Measurements from ENCODE around the gene MED25.
"Not testable (repeated sequence)": the region's sequence is repeated elsewhere in the genome, so short reads cannot be mapped to it uniquely, and the experiment has no call there.

Gene MED25

GRCh38 chr19:49816590-49816989, 1.5 kb upstream of the MED25 start:
- no peak for DNase-seq (ENCODE audit: low read depth in 2 of 2)

- no peak for DNase-seq (ENCODE audit: low read depth in 2 of 2)
Measured at GRCh38 chr19:49818649-49819370, 721 bp downstream of the MED25 start.

DNA sequence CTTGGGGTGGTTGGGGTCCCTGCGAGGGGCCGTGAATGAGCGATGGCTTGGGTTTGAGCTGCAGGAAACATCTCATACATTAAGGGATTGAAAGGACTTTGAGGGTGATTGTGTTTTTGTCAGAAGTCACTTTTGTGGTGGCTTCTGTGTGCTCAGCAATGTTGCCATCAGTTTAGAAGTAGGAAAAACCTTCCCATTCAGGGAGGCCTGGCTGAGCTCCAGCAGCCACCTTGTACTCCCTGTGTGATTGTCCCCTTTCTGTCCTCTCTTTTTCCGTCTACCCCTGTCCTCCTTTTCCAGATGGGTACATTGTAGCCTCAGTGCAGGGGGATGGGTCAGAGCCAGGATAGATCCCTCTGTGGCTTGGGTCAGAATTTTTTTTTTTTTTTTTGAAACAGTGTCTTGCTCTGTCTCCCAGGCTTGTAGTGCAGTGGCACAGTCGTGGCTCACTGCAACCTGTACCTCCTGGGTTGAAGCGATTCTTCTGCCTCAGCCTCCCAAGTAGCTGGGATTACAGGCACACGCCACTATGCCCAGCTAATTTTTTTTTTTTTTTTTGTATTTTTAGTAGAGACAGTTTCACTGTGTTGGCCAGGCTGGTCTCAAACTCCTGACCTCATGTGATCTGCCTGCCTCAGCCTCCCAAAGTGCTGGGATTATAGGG, 1.5 kb downstream of the MED25 start:
- DNase-seq (ENCODE audit: low read depth in 2 of 2), result not testable (repeated sequence)

DNA sequence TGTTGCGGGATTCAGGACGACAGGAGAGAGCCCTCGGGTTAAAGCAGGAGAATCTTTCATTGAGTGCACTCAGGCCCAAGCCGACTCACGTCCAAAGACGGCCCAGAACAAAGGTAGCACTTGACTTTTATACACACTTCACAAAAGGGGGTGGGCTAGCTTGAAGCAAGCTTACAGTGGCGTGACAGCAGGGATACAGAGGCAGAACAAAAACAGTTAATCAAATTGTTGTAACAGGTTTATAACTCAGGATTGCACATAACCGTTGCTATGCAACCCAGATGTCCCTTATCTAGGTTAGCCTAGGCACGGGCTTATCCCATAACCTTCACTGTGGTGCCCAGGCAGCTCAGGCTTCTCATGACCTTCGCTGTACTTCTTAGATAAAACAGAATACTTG, 2.0 kb downstream of the MED25 start:
- no peak for DNase-seq (ENCODE audit: low read depth in 2 of 2)

- no peak for DNase-seq (ENCODE audit: low read depth in 2 of 2)
Measured at GRCh38 chr19:49823472-49823871, 5.4 kb downstream of the MED25 start.

DNA sequence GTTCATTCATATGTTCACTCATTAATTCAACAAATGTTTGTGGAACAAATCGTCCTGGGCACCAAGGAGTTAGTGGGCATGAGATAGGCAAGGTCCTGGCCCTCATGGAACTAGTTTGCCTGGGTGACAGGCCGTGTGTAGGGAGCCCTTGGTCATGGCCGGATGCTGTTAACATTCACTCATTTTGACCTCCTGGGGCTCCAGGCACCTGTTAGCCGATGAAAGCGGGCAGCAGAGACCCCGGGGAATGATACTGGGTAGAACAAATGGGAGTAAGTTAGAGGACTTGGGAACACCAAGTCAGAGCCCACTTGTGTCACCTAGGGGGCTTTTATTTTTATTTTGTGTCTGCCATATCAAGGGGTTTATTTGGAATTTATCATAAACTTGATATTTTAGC, 6.6 kb downstream of the MED25 start:
- no peak for DNase-seq (ENCODE audit: low read depth in 2 of 2)

DNA sequence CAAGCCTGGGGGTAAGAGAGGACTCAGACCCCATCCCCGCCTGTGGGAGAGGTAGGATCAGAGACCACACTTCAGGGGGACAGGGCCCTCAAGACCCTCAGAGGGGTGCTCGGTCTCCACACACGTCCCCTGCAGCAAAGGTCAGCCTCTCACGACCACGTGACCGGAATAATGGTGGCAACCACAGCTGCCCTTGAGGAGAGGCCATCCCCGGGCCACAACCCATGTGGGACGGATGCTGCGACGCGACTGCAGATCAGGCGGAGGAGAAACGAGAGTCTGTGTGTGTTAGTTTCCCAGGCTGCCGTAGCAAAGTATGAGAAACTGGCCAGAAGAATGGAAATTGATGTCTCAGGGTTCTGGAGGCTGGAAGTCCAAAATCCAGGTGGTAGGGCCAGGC, 8.9 kb downstream of the MED25 start:
- no peak for DNase-seq (ENCODE audit: low read depth in 2 of 2)

DNA sequence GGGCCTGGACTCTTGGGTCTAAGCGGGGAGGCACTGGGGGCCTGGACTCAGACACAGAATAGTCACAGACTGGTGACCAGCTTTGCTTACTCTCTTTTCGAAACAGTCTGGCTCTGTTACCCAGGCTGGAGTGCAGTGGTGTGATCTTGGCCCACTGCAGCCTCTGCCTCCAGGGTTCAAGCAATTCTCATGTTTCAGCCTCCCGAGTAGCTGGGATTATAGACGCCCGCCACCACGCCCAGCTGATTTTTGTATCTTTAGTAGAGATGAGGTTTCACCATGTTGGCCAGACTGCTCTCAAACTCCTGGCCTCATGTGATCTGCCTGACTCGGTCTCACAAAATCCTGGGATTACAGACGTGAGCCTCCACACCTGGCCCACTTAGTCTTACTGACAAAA, 11.1 kb downstream of the MED25 start:
- no peak for DNase-seq (ENCODE audit: low read depth in 2 of 2)

DNA sequence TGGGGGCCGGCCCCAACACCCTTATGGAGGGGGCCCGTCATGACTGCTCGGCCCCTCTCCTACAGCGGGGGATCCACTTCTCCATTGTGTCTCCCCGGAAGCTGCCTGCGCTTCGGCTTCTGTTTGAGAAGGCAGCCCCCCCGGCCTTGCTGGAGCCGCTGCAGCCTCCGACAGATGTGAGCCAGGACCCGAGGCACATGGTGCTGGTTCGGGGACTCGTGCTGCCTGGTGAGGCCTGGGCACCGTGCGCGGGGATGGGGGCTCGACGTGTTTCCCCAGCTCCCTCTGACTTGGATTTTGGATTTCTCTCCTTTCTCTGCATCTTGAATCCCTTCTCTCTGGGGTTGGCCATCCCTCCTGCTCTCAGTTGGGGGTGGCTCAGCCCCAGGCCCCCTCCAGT, 11.6 kb downstream of the MED25 start:
- no peak for DNase-seq (ENCODE audit: low read depth in 2 of 2)

DNA sequence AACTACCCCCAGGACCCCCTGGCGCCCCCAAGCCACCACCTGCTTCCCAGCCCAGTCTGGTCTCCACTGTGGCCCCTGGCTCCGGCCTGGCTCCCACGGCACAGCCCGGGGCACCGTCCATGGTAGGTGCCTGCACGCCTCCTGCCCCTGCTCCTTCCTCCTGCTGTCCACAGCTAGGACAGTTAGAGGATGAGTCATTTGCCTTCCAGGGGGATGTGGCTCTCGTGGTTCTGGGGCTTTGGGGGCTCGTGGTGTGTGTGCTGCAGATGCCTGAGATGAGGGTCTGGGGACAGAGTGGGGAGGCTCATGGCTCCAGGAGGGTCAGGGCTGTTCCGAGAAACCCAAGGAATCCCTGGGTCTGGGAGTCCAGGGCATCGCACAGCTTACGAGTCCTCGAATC, 12.7 kb downstream of the MED25 start:
- DNase-seq (ENCODE audit: low read depth in 2 of 2), result no peak

GRCh38 chr19:49831592-49831991, 13.5 kb downstream of the MED25 start:
- no peak for DNase-seq (ENCODE audit: low read depth in 2 of 2)

GRCh38 chr19:49832556-49832955, 14.5 kb downstream of the MED25 start:
- no peak for DNase-seq (ENCODE audit: low read depth in 2 of 2)

DNA sequence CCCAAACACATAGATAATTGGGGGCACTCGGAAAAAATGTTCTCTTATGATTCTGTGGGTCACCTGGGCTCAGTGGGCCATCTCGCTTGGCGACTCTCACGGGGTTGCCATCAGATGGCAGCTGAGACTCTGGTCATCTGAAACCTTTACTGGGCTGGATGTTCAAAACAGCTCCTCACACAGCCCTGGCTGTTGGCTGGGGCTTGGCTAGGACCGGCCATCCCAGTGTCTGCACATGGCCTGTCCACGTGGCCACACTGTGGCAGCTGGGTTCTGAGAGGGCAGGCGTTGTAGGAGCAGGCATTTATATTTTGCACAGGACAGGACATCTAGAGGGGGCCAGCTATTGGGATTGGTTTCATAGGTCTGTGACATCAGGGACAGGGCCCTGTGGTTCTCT, 15.5 kb downstream of the MED25 start:
- no peak for DNase-seq (ENCODE audit: low read depth in 2 of 2)

DNA sequence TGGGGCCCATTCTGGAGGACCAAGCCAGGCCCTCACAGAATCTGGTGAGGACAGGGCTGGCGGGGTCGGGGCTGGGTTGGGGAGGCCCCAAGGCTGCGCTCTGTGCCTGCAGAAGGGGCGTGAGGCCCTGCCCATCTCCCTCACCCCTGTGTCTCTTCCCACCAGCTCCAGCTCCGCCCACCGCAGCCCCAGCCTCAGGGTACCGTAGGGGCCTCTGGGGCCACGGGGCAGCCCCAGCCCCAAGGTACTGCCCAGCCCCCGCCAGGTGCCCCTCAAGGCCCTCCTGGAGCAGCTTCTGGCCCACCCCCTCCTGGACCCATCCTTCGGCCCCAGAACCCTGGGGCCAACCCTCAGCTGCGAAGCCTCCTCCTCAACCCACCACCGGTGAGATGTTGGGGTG, 17.5 kb downstream of the MED25 start:
- DNase-seq (ENCODE audit: low read depth in 2 of 2), result no peak

GRCh38 chr19:49836176-49837008, 18.3 kb downstream of the MED25 start:
- no peak for DNase-seq (ENCODE audit: low read depth in 2 of 2)

DNA sequence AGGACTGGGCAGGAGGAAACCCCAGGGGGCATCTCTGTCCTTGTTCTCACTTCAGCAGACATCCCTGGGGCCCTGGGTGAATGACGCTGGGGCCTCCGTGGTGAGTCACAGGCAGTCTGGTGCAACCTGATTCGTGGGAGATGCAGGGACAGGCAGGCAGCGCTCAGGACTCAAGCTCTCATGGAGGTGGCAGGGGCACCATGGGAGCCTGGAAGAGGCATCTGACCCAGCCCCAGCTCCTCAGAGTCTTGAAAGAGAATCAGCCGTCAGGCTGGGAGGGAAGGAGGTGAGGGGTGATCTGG, 18.9 kb downstream of the MED25 start:
- DNase-seq (ENCODE audit: low read depth in 2 of 2), result no peak

DNA sequence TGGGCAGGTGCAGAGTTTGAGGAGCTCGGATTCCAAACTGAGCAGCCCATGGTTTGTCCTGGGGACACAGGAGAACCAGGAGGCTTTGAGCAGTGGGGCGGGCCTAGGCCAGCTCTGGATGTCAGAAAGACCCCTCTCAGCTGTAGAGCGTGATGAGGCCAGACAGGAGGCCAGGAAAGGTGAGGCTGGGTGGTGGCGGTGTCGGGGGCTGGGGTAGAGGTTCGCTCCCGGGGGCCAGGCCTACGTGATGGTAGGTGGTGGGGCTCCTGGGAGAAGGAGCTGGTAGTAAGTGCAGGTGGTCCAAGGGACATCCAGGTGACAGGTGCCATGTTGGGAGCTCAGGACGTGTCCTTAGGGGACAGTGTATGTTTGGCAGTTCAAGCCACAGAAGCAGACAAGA, 19.3 kb downstream of the MED25 start:
- no peak for DNase-seq (ENCODE audit: low read depth in 2 of 2)

- DNase-seq (ENCODE audit: low read depth in 2 of 2), result no peak
Measured at GRCh38 chr19:49838885-49839588, 20.9 kb downstream of the MED25 start.

GRCh38 chr19:49839713-49840112, 21.6 kb downstream of the MED25 start:
- DNase-seq (ENCODE audit: low read depth in 2 of 2), result no peak

DNA sequence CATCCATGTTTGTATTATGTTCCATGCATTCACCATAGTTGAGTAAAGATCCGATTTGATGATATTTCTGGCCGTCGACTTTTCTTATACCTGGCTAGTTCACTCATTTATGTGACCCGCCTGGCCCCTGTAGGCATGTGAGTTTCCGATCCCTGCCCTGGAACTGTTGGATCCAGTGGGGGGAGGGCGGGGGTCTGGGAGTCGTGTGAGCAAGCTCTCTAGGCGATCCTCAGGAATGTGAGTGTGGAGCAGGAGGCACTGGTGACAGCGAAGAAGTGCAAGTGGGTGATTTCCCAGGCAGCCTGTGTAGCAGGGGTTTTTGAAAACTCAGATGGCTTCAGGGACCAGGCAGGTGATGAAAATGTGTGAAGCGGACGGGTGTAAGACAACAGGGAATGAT, 22.2 kb downstream of the MED25 start:
- DNase-seq (ENCODE audit: low read depth in 2 of 2), result no peak

DNA sequence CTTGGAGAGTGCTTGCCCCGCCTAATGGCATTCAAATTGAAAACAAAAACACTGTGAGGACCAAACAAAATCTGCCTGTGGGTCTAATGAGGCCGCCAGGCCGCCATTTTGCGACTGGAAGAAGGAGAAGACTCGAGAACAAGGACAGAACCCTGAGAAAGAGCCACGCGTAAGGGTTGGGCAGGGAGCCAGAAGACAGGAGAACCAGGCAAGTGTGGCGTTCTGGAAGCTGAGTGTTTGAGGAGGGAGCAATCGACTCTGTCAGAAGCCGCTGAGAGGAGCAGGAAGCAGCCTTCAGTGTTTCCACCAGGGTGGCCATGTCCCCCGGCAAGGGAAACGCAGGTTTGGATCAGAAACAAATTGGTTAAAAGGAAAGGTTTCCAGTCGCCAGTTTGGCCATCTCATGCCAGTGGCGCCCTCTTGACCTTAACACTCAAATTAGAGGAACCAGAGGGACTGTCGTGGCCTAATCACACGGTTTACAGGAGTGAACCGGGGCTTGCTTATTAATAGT, 22.7 kb downstream of the MED25 start:
- DNase-seq (ENCODE audit: low read depth in 2 of 2), result no peak

DNA sequence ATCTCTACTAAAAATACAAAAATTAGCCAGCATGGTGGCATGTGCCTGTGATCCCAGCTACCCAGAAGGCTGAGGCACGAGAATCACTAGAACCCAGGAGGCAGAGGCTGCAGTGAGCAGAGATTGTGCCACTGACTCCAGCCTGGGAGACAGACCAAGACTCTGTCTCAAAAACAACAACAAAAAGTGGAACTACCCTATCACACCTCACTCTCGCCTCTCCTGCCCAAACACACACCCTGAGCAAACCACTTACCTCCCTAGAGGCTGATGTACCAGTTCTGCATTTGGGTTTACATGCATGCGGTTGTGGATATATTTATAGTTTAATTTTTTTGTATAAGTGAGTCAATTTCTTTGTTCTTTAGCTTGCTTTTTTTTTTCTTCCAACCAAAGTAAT, 25.2 kb downstream of the MED25 start:
- no peak for DNase-seq (ENCODE audit: low read depth in 2 of 2)
